Stimulated activated CD8-positive, alpha-beta memory T cell treated with anti-CD3 and anti-CD28 coated beads, Interleukin-12 subunit alpha, Interleukin-12 subunit beta, amount 100 ng/mL, for 4 hours (primary cell): Measurements from ENCODE around the gene LSS.

ENCODE experiments used
- DNase-seq: peaks from one replicate; pipeline ENCODE4 v3.0.0-alpha.2; 2020; ENCODE audit warnings: low read depth

The LSS gene

GRCh38 chr21:46168659-46169386 lies 59.8 kb downstream of the LSS start:
- DNase-seq, result no peak

DNA sequence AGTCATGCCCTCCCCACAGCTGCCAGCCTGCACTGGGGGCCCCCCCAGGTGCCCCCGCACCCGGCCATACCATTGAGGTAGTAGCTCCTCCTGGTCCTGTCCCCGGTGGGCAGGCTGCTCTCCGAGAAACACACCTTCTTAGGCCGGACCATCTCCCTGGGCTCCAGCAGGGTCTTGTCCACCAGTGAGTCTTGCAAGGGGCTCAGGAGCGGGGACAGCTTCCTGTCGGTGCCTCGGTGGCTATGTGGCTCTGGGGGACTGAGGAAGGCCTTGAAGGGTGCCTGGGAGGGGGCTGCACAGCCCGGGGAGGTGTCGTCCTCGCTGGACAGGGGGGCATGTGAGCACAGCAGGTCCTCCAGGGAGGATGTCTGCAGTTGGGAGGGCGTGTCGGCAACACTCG lies 60.3 kb downstream of the LSS start:
- no peak for DNase-seq

DNA sequence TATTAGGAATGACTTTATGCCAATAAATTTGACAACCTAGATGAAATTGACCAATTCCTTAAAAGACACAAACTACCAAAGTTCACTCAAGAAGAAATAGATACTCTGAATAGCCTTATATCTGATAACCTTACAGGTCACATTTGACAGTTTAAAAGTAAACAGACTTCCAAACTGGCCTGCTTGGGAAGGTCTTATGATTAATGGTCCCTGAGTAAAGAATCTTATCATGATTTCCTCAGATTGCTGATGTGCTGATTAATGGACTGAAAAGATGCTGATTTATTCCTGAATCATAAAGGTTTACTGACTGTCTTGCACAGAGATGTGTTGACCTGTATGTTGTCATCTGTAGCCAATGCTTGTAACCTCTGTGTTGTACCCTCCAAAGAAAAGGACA lies 63.5 kb downstream of the LSS start:
- no peak for DNase-seq

DNA sequence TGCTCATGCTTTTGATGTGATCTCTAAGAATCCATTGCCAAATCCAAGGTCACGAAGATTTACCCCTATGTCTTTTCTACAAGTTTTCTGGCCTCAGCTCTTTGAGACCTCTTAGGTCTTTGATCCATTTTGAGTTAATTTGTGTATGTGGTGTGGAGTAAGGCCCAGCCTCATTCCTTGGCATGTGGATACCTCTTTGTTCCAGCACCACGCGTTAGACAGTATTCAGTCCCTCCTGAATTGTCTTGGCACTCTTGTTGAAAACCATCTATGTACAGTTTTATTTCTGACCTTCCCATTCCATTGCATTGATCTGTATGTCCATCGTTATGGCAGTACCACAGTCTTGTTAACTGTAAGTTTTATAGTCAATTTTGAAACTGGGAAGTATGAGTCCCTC lies 65.2 kb downstream of the LSS start:
- DNase-seq, result no peak

GRCh38 chr21:46161633-46162592 lies 66.7 kb downstream of the LSS start:
- DNase-seq, result no peak

DNA sequence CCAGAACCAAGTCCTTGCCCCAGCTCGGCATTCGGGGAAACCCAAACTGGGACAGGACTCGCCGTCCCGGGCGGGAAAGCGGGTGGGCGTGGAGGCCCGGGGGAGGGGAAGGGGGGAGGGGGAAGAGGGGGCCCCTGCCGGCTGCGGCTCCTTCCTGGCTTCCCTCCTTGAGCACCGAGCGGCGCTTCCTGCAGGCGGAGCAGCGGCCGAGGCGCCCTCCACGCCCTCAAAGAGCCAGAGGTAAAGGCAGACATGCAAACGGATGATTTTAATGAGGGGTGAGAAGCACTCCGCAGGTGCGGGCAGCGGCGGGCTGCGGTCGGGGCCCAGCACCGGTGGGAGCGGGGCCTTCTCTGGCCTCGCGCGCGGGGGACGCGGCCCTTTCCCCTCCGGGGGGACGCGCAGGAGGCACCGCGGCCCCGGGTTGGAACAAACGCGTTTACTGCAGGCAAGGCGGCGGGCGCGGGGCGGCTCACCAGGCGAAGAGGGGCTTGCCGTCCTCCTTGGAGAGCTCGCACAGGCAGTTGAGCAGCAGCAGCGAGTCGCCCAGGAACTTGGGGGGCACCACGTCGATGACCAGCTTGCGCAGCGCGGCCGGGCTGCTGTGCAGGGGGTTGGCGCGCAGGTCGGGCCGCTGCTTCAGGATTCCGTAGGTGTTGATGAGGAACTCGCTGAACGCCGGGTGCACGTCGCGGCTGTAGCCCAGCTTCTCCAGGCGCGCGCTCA lies 67.5 kb downstream of the LSS start:
- no peak for DNase-seq

- no peak for DNase-seq
Observed at GRCh38 chr21:46160657-46160906, 68.0 kb downstream of the LSS start.

DNA sequence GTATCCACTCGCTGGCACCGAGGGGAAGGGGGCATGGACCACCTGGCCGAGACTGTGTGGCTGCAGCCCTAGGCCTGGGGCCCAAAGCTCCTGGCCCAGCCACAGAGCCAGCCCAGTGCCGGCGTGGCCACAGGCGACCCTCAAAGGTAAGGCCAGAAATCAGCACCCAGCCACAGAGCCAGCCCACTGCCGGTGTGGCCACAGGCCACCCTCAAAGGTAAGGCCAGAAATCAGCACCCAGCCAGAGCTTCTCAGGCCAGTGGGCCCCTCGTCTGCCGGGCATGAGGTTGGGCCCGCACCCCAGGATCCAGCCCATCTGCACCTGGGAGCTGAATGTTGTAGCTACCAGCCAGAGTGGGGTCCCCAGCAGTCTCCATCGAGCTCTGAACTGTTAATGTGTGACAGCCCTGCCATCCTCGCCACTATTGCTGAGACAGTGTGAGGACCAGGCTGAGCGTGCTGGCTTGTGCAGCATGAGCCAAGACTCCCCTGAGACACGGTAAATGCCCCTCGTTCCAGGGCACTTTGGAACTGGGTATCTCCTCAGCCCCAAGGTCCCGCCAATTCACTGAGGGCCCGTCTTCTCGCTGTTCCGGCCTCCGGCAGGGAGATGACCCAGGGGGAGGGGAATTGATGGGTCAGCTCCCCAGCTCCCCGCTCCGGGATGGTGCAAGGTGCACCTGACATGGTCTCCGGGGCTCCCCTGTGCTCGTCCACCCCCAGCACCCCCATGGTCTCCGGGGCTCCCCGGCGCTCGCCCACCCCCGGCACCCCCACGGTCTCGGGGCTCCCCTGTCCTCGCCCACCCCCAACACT lies 68.5 kb downstream of the LSS start:
- DNase-seq, result no peak

DNA sequence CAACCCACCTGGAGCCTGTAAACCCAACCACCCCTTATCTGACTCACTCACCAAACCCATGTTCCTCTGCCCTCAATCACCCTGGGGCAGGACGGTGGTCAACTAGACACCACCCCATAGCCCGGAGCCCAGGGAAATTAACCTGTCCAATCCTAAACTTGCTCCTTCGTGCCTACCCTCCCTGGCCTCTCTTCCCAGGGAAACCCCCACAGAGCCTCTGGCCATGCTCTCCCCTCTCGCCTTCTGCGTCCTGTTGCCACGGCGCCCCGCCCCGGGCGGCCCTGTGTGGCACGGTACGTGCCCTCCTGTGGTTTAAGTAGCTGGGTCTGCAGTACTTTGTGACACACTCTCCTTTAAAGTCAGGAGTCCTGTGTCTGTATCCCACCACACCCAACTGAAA lies 69.2 kb downstream of the LSS start:
- no peak for DNase-seq

GRCh38 chr21:46158666-46159300 lies 69.8 kb downstream of the LSS start:
- no peak for DNase-seq

GRCh38 chr21:46157987-46158451 lies 70.6 kb downstream of the LSS start:
- no peak for DNase-seq

DNA sequence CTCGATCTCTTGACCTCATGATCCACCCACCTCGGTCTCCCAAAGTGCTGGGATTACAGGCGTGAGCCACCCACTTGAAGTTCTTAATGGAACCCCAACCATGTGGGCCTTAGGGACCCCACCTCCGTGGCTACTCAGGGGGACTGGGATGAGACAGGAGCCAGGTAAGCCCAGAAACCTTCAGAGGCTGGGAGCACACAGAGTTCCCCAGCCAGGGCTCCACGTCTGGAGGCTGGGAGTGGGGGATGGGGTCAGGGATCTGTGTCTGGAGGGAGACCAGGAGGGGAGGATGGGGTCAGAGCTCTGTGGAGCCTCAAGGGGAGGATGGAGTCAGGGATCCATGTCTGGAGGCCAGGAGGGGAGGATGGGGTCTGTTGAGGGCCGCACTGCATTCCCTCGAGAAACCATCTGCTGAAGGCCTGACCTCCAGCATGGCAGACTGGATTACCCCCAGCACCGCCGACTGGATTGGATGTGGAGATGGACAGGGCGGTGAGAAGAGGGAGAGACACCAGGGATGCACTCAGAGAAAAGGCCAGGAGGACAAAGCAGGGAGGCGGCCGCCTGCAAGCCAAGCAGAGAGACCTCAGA lies 71.1 kb downstream of the LSS start:
- DNase-seq, result no peak

- DNase-seq, result no peak
Observed at GRCh38 chr21:46156678-46157077, 71.9 kb downstream of the LSS start.

GRCh38 chr21:46156378-46156645 lies 72.3 kb downstream of the LSS start:
- no peak for DNase-seq

- no peak for DNase-seq
Observed at GRCh38 chr21:46155514-46156377, 72.8 kb downstream of the LSS start, which contains the start of gene FTCD. Gene FTCD, minus strand, starts transcription at chr21:46155579. Its CDS starts 56 bp downstream, at chr21:46155523.

DNA sequence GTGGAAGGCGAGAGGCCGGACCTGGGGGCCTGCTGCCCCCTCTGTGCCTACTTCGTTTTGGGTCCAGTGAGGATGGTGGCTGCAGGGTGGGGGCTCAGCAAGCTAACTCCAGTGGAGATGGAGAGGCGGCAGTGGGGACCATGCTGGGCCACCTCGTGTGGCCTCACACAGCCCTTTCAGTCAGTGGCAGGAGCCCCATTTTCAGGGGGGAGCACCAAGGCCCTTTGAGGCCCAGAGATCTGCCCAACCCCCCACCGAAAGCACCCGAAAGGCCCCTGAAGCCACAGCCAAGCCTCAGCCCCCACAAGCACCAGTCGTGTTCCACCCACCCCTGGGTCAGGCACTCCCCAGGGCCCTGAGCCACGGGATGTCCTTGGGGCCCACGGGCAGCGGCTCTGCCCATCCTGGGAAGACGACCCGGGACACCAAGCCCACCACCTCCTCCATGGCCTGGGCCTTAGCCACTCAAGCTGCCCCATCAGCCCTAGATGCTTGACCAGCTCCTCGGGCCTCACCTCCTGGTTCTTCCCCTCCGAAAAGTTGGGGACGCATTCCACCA lies 73.5 kb downstream of the LSS start:
- no peak for DNase-seq

- DNase-seq, result no peak
Observed at GRCh38 chr21:46154155-46154954, 74.2 kb downstream of the LSS start.

DNA sequence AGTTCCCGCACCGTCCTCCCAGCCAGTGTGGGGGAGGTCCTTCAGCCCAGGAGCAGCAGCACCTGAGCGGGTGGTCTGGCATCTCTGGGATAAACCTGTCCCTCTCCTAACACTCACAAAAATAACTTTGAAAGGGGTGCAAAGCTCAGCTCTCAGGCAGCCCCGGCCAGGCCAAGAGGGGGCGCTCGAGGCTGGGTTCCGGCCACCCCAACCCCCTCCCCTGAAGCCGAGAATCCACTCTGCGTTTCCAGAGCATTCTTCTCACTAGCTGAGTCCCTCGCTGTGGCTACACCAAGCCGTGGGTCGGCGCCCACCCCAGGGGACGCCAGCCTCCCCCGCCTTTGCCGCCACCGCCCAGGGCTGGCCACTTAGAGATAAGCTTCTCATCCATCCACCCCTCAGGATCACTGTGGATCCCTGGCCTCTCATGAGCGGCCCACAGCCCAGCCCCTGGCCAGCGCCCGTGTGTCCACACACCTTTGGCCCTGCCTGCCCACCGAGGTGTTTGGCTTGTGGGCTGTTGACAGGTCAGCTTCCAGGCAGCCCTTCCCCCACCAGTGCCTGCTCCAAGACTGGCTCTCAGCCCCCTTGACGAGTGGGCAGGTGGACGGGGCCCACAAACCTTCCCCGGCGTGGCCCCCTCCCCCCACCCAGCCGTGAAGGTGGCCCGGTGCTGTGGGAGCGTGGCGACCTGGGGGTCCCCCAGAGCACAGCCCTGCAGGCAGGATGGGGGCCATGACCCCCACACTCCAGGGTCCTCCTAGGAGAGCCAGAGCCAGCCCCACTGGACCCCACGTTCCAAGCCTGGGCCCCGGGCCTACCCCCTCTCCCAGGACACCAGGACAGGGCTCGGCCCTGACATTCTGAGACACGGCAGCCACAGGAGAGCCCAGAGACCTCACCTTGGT lies 75.1 kb downstream of the LSS start:
- DNase-seq, result no peak
